GM19438 (cell line): Measurements from ENCODE around the gene METTL13.

ENCODE experiments used
- ATAC-seq: cut with Tn5 transposase; IDR thresholded peaks from one replicate; pipeline ENCODE4 v1.9.1; 2021; ENCODE audit warnings: low read depth; ENCODE audit not compliant: unreplicated experiment

METTL13 gene, protein sequence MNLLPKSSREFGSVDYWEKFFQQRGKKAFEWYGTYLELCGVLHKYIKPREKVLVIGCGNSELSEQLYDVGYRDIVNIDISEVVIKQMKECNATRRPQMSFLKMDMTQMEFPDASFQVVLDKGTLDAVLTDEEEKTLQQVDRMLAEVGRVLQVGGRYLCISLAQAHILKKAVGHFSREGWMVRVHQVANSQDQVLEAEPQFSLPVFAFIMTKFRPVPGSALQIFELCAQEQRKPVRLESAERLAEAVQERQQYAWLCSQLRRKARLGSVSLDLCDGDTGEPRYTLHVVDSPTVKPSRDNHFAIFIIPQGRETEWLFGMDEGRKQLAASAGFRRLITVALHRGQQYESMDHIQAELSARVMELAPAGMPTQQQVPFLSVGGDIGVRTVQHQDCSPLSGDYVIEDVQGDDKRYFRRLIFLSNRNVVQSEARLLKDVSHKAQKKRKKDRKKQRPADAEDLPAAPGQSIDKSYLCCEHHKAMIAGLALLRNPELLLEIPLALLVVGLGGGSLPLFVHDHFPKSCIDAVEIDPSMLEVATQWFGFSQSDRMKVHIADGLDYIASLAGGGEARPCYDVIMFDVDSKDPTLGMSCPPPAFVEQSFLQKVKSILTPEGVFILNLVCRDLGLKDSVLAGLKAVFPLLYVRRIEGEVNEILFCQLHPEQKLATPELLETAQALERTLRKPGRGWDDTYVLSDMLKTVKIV

DNA sequence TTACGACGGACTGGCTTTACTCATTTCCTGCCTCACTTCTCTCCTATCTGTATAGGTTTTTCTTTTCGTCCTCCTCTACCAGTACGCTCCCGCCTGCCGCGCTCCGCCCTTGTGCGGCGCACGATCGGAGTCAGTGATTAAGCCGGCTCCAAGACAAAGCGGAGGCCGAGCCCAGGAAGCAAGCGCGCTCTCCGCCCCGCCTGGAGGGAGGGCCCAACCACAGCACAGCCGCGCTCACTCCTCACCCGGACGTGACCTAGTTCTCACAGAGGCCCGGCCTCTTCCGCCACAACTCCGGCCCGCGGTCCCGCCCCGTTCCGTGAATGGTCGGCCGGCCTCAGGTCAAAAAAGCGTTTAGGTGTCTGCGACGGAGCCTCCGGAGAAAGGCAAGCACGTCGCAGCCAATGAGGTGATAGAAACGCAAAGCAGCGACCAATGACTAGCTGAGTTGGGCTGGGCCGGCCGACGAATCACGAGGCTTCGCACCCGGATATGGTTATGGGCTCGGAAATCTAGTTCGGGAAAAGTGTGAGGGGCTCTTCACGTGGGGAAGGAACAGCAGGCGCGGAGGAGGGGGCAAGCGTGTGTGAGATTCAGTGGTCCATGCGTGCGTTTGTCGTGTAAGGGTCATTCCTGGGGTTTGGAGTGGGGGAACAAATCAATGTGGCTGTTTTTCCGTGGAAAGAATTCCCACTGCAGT lies at the start of gene METTL13:
METTL13 (plus strand) TSS at position 485 of the 700 bp plus-strand sequence. CDS start 308 bp downstream, outside the sequence.
- ATAC-seq = peak; percentile 98

DNA sequence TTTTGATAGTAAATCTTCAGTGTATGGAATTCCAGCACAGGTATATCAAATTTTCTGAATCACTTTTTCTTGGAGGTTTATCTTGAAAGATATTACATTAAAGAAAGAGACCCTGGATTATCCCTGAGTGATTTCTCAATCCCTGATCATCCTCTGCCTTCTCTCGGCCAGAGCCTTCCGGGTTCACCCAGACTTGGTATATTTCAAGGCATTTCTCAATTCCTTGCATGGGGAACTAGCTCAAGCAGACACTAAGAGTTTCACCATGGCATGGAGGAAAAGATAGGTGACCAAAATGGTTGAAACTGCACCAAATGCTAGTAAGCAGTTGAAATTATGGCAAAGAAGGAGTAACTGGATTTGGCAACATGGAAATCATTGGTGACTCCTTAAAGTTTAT lies 45.3 kb upstream of the METTL13 start:
- no peak for ATAC-seq

- ATAC-seq = no peak
These were observed 42.5 kb upstream of the METTL13 start for GRCh38 chr1:171738911-171739310.

GRCh38 chr1:171739656-171740055 lies 41.8 kb upstream of the METTL13 start:
- no peak for ATAC-seq

DNA sequence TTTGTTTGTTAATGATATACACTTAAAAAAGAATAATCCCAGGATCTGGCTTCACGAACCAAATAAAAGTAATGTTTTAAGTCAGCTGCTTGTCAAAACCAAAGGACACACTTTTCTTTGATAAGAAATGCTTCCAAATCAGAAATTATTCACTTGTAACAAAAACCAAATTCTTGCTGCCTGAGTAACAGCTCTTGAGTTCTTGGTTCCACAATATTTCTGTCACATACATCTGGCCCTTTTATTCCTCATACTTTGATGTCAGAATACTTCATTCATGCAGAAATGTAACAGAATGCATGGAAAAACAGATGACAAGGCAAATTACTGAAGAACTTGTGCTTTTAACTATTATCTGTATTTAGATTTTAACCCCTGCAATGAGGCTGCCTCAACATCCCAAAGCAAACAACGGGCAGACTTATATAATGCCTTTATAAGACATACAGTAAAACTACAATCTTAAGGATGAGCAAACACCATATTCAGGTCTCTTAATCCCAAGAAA lies 41.0 kb upstream of the METTL13 start:
- ATAC-seq = no peak

DNA sequence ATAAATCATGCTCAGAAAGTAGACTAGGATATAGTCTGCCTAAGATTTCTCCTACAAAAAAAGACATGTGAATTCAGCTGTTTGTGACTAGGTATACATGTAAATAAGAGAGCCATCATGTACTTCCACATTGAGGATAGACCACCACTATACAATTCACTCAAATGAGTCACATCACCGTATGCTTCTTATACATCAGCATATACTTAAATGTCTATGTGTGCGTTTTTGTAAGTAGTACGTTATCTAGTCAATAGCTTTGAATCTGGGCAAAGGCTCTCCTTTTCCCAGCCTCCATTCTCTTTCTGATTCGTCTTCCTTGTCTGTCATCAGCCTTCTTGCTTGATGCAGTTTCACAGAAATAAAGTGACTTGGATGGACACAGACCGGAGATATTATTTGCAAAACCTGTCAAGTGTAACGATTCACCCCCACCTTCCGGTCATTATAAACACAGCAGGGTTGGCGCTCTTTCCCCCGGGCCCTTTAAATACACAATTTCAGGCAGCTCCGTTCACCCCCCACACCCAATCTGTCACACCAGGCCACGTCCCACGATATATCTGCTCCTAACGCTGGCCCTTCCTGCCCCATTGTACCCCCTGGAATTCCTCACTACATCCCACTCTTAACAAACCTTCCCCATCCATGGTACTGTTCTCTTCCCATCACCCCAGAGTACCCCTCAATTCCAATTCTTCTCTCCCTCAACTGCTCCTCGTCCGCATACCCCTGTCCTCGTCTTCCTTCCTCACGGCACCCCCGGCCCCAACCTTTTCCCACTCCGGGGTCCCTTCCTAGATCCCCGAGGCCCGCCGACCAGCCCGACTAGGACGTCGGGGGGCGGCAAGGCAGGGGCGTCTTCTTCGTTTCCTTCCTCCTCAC lies 40.2 kb upstream of the METTL13 start:
- ATAC-seq = no peak

- peak; percentile 93 for ATAC-seq
These were observed 39.4 kb upstream of the METTL13 start, which contains the start of gene VAMP4 for GRCh38 chr1:171741872-171742576. Gene VAMP4 (minus strand): TSS chr1:171742065. CDS start chr1:171738414, 3,651 bp downstream.

DNA sequence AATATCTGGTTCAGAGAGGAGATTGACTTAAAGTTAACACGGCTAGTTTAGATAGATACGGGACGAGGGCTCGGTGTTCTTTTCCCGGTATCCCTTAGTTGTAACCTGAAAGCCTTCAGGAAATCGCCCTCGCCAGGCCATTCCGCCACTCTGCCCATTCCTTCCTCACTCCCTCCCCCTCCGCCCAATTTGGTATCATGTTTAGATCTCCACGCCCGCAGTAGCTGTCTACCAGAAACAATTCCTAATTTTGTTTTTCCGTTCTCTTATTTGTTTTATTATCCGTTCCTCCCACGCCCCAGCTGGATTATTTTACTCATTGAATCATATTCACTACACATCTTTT lies 38.9 kb upstream of the METTL13 start:
- ATAC-seq = peak; percentile 13

DNA sequence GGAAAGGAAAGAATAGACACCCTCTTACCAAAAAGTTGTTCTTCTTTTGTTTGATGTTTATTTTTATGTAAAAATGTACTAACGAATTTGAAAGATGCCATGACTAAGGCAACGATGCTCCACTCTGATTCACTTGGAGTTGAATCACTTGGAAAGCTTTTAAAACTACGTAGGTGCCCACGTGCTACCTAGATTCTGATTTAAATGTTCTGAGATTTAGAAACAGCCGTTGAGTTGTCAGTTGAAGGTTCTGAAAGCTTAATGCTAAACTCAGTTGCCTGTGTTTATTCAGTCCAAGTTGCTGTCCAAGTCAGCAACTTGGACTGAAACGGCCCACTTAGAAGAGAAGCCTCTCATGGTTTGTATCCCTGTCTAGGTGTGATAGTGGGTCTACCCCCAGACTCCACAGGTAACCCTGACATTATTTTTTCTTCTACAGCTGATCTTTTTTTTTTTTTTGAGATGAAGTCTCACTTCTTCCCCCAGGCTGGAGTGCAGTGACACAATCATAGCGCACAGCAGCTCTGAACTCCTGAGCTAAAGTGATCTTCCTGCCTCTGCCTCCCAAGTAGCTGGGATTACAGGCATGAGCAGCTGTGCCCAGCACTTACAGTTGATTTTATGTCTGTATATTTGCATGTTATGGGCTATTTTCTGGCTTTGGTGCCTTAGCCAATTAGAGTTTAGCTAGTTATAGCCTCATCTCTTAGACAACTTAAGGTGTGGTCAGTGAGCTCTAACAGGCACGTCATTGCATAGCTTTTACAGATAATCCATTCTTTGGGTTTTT lies 38.2 kb upstream of the METTL13 start:
- no peak for ATAC-seq

- no peak for ATAC-seq
These were observed 36.5 kb upstream of the METTL13 start for GRCh38 chr1:171744986-171745385.

DNA sequence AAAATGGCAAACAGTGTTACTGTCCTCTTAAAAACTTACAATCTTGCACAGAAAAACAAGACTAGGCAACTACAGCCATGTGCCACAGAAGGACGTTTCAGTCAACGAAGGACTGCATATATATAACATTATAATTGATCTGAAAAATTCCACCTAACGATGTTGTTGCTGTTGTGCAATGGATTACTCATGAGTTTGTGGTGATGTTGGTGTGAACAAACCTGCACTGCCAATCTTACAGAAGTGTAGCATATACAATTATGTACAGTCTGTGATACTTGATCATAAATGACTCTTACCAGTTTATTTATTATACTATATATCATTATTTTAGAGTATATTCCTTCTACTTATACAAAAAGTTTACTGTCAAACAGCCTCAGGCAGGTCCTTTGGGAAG lies 32.8 kb upstream of the METTL13 start:
- no peak for ATAC-seq

DNA sequence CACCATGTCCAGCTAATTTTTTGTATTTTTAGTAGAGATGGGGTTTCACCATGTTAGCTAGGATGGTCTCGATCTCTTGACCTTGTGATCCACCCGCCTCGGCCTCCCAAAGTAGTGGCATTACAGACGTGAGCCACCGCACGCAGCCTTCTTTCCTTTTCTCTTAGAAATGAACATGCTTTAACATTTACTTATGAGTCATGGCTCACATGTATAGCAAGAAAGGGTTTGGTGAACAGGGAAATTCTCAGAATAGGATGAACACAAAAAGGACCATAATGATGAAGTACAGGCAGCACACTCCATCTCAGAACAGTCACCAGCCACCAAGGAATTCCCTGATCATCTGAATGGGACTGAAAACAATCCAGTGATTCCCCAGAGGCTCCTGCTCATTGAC lies 30.2 kb upstream of the METTL13 start:
- no peak for ATAC-seq

- ATAC-seq = no peak
These were observed 28.3 kb upstream of the METTL13 start for GRCh38 chr1:171753182-171753581.

GRCh38 chr1:171753685-171754352 lies 27.6 kb upstream of the METTL13 start:
- no peak for ATAC-seq

- ATAC-seq = no peak
These were observed 27.1 kb upstream of the METTL13 start for GRCh38 chr1:171754353-171754705.

- ATAC-seq = no peak
These were observed 26.5 kb upstream of the METTL13 start for GRCh38 chr1:171754971-171755370.

GRCh38 chr1:171756856-171757255 lies 24.6 kb upstream of the METTL13 start:
- no peak for ATAC-seq

DNA sequence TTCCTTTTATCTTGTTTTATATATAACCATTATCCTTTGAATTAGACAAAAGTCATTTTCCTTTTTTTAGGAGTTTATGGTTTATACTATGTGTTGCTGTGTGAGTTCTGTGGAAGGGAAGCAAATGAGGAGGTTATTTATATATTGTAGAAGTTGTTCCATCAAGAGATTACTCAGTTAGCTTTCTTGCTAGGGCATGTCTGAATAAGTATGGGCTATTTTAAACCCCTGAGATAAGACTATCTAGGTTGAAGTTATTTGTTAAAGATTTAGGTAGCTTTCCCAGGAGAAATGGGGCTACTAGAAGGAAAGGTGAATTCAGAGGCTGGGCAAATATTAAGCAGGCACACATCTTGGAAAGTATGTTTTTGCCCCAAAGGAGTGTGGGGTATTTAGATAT lies 23.4 kb upstream of the METTL13 start:
- ATAC-seq = no peak
